ENCODE measurements around the gene ELMO1.

- TF ChIP-seq POLR2A (IDR thresholded peaks at IDR 0.05) (no peak), CTCF (IDR thresholded peaks at IDR 0.05) (no peak)
Measured at GRCh38 chr7:36825501-36825900, 623.2 kb downstream of the ELMO1 start.
